Panc1 (cell line): ENCODE results near the gene PSMD6. TPM values are rescaled to one million over a fixed set of nuclear protein-coding genes. Genes with fewer than 3 reads are reported as not detected.

ENCODE experiments used
- ATAC-seq: fragments of 200-7000 bp; cut with Tn5 transposase; 2 replicates; pipeline ENCODE4 v1.9.1; 2020; ENCODE audit warnings: mild to moderate bottlenecking, moderate library complexity
- BruUV-seq: library from RNA; stranded (reverse); fragments of 400-500 nt; replicated peaks from 2 replicates; lab custom pipeline; 2021; lab: Mats Ljungman, UMichigan
- CTCF ChIA-PET: fragments of 300-600 bp; sonication (Branson Sonifier 250); formaldehyde crosslinking; loops from one replicate; lab custom pipeline; 2022; ENCODE audit warnings: antibody characterized with exemption; lab: Charles Lee
- POLR2A ChIA-PET: fragments of 300-600 bp; sonication (Branson Sonifier 250); formaldehyde crosslinking; loops from one replicate; lab custom pipeline; 2022; ENCODE audit warnings: antibody characterized with exemption; lab: Charles Lee
- DNase-seq: peaks from one replicate; pipeline ENCODE4 v3.0.0-alpha.2; 2010; ENCODE audit warnings: low read depth, low spot score
- H3K27ac ChIP-seq: 2 replicates; pipeline ENCODE4 v1.5.1; 2011; ENCODE audit warnings: mild to moderate bottlenecking, low read length, inconsistent platforms
- H3K27me3 ChIP-seq: fragments of 200-500 bp; sonication (Bioruptor generic); 2 replicates; pipeline ENCODE4 v1.6.0; 2014; ENCODE audit warnings: low read length, inconsistent platforms; ENCODE audit not compliant: control insufficient read depth, insufficient read depth
- H3K36me3 ChIP-seq: fragments of 200-500 bp; sonication (Bioruptor generic); 2 replicates; pipeline ENCODE4 v1.5.1; 2014; ENCODE audit warnings: inconsistent platforms, mild to moderate bottlenecking, low read length, moderate library complexity; ENCODE audit not compliant: control insufficient read depth, insufficient read depth
- H3K4me1 ChIP-seq: 2 replicates; pipeline ENCODE4 v1.5.1; 2011; ENCODE audit warnings: inconsistent platforms, mild to moderate bottlenecking, low read length, moderate library complexity; ENCODE audit not compliant: control insufficient read depth, insufficient read depth
- H3K4me3 ChIP-seq, 2 experiments: 2 replicates each; pipeline ENCODE4 v1.5.1; 2011 to 2012; ENCODE audit warnings: low read depth in 2 of 2, low read length in 2 of 2, mild to moderate bottlenecking in 2 of 2, inconsistent platforms in 1 of 2, moderate library complexity in 1 of 2
- H3K9me3 ChIP-seq: fragments of 200-500 bp; sonication (Bioruptor generic); 2 replicates; pipeline ENCODE4 v1.5.1; 2014; ENCODE audit warnings: low read depth, mild to moderate bottlenecking, inconsistent platforms, low read length, moderate library complexity; ENCODE audit not compliant: control insufficient read depth, insufficient read depth
- CTCF ChIP-seq: fragments of 450-650 bp; IDR thresholded peaks from 2 replicates; pipeline ENCODE4 v1.5.1; 2017; ENCODE audit warnings: mild to moderate bottlenecking
- POLR2AphosphoS5 ChIP-seq: IDR thresholded peaks from 2 replicates; pipeline ENCODE4 v1.6.1; 2012; ENCODE audit warnings: mild to moderate bottlenecking, low read depth, low read length, moderate library complexity
- REST ChIP-seq, 2 experiments: IDR thresholded peaks; 2 replicates each; pipeline ENCODE4 v1.6.1; 2011 to 2012; ENCODE audit warnings: low read depth in 2 of 2, control low read depth in 1 of 2, low read length in 1 of 2, mild to moderate bottlenecking in 1 of 2, moderate library complexity in 1 of 2; ENCODE audit not compliant: insufficient read depth in 1 of 2
- SIN3A ChIP-seq: IDR thresholded peaks from 2 replicates; pipeline ENCODE4 v1.6.1; 2012; ENCODE audit warnings: low read depth, mild to moderate bottlenecking, low read length, moderate library complexity, borderline replicate concordance; ENCODE audit not compliant: insufficient read depth
- TCF7L2 ChIP-seq: IDR thresholded peaks from 2 replicates; pipeline ENCODE4 v1.6.1; 2011; ENCODE audit warnings: mild to moderate bottlenecking, low read depth, low read length, inconsistent platforms
- in situ Hi-C: cut with HindIII; loops from 2 replicates; pipeline ENCODE4 v1.10.0; 2016; ENCODE audit warnings: low sequenced_read_pairs, low pct_unique_long_range_greater_than_20kb
- intact Hi-C: fragments of 100-400 bp; cut with micrococcal nuclease; formaldehyde crosslinking; loops from one replicate; pipeline ENCODE4 v1.10.0; 2022; ENCODE audit not compliant: unreplicated experiment
- total RNA-seq: library from RNA; stranded (reverse); gene quantifications from one replicate; pipeline ENCODE4 v1.2.1, GENCODE V29; 2021; ENCODE audit not compliant: unreplicated experiment

The PSMD6 gene
- total RNA-seq, 1 experiment from 2014 or later = 55.6 TPM

- ChIA-PET POLR2A (no interaction called here), CTCF (no interaction called here)
- Histone ChIP-seq H3K9me3 (no peaks in the 10 kb centered on the region), H3K4me1 (no peaks in the 10 kb centered on the region), H3K27me3 (no peaks in the 10 kb centered on the region), H3K27ac (no peak overlapping the region), H3K4me3 (no peak overlapping the region), H3K36me3 (no peaks in the 10 kb centered on the region)
- TF ChIP-seq CTCF (no peak), POLR2AphosphoS5 (no peak), SIN3A (no peak), REST (IDR thresholded peaks at IDR 0.05; ENCODE audit: insufficient read depth in 1 of 2, low read depth in 2 of 2, low read length in 1 of 2) (no peak), TCF7L2 (no peak)
- DNase-seq (no peak), ATAC-seq (no peak)
- intact Hi-C loops = no loop called here
- in situ Hi-C loops = no loop called here
- no TSS peak for BruUV-seq
Measured at GRCh38 chr3:64057231-64057630, 33.9 kb upstream of the PSMD6 start.

DNA sequence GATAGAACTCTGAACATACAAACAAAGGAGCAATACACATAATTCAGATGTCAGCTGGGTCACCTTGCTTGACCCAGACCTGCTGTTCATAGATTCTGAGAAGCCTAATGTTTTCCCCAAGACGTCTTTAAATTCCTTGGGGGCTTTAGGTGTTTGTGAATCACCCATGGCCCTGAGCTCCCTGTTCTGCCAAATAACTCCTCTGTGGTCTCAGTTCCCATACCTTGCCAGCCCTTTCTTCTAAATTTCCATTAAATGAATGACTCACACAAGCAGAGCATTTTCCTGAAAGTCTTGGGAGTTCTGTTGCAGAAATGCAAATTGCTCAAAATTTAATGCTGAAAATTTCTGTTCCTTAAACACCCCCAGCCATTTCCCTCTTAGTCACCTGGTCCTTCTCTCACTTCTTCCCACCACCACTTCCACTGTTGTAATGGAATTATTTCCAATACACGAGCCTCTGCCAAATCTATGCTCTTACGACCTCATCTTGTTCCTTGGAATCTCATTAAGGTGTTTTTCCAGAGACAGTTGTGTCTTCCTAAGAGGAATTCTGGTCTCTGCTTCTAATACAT, 33.4 kb upstream of the PSMD6 start:
- no peak overlapping the region for H3K27ac ChIP-seq
- POLR2A ChIA-PET = no interaction called here
- TF ChIP-seq TCF7L2 (no peak), POLR2AphosphoS5 (no peak), REST (IDR thresholded peaks at IDR 0.05; ENCODE audit: insufficient read depth in 1 of 2, low read depth in 2 of 2, low read length in 1 of 2) (no peak), CTCF (no peak), SIN3A (no peak)
- no peak overlapping the region for H3K4me3 ChIP-seq
- intact Hi-C loops (no loop called here), in situ Hi-C loops (no loop called here)
- no peaks in the 10 kb centered on the region for H3K4me1 ChIP-seq
- ATAC-seq = no peak
- H3K36me3 ChIP-seq = no peaks in the 10 kb centered on the region
- H3K9me3 ChIP-seq = no peaks in the 10 kb centered on the region
- DNase-seq = no peak
- no peaks in the 10 kb centered on the region for H3K27me3 ChIP-seq
- CTCF ChIA-PET = no interaction called here
- no TSS peak for BruUV-seq
